Prostate gland (tissue), 2 donors: ENCODE data around the gene NFKBIL1. TPM values are rescaled to one million over a fixed set of nuclear protein-coding genes. Genes with fewer than 3 reads are reported as not detected.

Experiments
- DNase-seq: peaks from one replicate; pipeline ENCODE4 v3.0.0-alpha.2; 2019; ENCODE audit warnings: low spot score
- H3K27ac ChIP-seq, 2 donors: fragments of 200-600 bp; sonication (generic); 2 replicates each; pipeline ENCODE4 v1.5.1; 2017 to 2019
- H3K27me3 ChIP-seq: fragments of 200-600 bp; sonication (generic); replicated peaks from 2 replicates; pipeline ENCODE4 v1.5.1; 2019; ENCODE audit not compliant: insufficient read depth
- H3K36me3 ChIP-seq, 2 donors: fragments of 200-600 bp; sonication (generic); 1 replicate in 1 of 2; 2 replicates in 1 of 2; pipeline versions ENCODE4 v1.5.1 to v1.8.1; 2017 to 2019
- H3K4me1 ChIP-seq: fragments of 200-600 bp; sonication (generic); replicated peaks from 2 replicates; pipeline ENCODE4 v1.5.1; 2019
- H3K4me3 ChIP-seq, 2 donors: fragments of 200-600 bp; sonication (generic); 2 replicates each; pipeline ENCODE4 v1.5.1; 2017 to 2019
- H3K9me3 ChIP-seq: fragments of 200-600 bp; sonication (generic); 2 replicates; pipeline ENCODE4 v1.5.1; 2017
- POLR2A ChIP-seq: fragments of 450-650 bp; IDR thresholded peaks from one replicate; pipeline ENCODE4 v1.6.1; 2016; ENCODE audit warnings: antibody characterized with exemption, mild to moderate bottlenecking
- POLR2AphosphoS5 ChIP-seq: sonication (generic); formaldehyde crosslinking; IDR thresholded peaks from one replicate; pipeline ENCODE4 v1.6.1; 2017; ENCODE audit warnings: antibody characterized with exemption
- whole genome bisulfite sequencing: methylation state at CpG from one replicate; pipeline ENCODE4 v1.1.5; 2018; 5-methylcytosine and 5-hydroxymethylcytosine counted together
- intact Hi-C: fragments of 100-400 bp; cut with DNase I; formaldehyde crosslinking; loops from one replicate; pipeline ENCODE4 v1.14.2; 2022
- total RNA-seq, 2 donors: library from RNA; depleted of rRNA; stranded (reverse); fragments of >200 nt; gene quantifications; one replicate each; pipeline ENCODE4 v1.1.0, GENCODE V29; 2016
- TF ChIP-seq, protein P1 (sequence below), 4 experiments: fragments of 200-600 bp in 2 of 4; fragments of 450-650 bp in 2 of 4; sonication (generic) in 2 of 4; IDR thresholded peaks; 1 replicate in 3 of 4; 2 replicates in 1 of 4; pipeline ENCODE4 v1.5.1; 2016 to 2019; ENCODE audit warnings: antibody characterized with exemption in 4 of 4, mild to moderate bottlenecking in 2 of 4, moderate library complexity in 2 of 4

NFKBIL1 gene
- total RNA-seq, 2 donors from 2014 or later: 38.0 to 48.7 TPM

DNA sequence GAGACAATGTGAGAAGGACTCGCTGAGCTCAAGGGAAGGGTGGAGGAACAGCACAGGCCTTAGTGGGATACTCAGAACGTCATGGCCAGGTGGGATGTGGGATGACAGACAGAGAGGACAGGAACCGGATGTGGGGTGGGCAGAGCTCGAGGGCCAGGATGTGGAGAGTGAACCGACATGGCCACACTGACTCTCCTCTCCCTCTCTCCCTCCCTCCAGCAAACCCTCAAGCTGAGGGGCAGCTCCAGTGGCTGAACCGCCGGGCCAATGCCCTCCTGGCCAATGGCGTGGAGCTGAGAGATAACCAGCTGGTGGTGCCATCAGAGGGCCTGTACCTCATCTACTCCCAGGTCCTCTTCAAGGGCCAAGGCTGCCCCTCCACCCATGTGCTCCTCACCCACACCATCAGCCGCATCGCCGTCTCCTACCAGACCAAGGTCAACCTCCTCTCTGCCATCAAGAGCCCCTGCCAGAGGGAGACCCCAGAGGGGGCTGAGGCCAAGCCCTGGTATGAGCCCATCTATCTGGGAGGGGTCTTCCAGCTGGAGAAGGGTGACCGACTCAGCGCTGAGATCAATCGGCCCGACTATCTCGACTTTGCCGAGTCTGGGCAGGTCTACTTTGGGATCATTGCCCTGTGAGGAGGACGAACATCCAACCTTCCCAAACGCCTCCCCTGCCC, 29.6 kb downstream of the NFKBIL1 start:
- Histone ChIP-seq H3K27ac (no peak overlapping the region), H3K36me3 (no peaks in the 10 kb centered on the region), H3K9me3 (no peaks in the 10 kb centered on the region), H3K27me3 (no peaks in the 10 kb centered on the region), H3K4me3 (no peak overlapping the region), H3K4me1 (no peaks in the 10 kb centered on the region)
- DNase-seq: no peak
- 87% methylated on average over 19 of the region's 19 CpGs for WGBS
- TF ChIP-seq POLR2AphosphoS5: no peak
- no peak for TF ChIP-seq POLR2A
- TF ChIP-seq, protein P1, sequence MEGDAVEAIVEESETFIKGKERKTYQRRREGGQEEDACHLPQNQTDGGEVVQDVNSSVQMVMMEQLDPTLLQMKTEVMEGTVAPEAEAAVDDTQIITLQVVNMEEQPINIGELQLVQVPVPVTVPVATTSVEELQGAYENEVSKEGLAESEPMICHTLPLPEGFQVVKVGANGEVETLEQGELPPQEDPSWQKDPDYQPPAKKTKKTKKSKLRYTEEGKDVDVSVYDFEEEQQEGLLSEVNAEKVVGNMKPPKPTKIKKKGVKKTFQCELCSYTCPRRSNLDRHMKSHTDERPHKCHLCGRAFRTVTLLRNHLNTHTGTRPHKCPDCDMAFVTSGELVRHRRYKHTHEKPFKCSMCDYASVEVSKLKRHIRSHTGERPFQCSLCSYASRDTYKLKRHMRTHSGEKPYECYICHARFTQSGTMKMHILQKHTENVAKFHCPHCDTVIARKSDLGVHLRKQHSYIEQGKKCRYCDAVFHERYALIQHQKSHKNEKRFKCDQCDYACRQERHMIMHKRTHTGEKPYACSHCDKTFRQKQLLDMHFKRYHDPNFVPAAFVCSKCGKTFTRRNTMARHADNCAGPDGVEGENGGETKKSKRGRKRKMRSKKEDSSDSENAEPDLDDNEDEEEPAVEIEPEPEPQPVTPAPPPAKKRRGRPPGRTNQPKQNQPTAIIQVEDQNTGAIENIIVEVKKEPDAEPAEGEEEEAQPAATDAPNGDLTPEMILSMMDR (IDR thresholded peaks at IDR 0.05): no peak
- intact Hi-C loops: no loop called here

DNA sequence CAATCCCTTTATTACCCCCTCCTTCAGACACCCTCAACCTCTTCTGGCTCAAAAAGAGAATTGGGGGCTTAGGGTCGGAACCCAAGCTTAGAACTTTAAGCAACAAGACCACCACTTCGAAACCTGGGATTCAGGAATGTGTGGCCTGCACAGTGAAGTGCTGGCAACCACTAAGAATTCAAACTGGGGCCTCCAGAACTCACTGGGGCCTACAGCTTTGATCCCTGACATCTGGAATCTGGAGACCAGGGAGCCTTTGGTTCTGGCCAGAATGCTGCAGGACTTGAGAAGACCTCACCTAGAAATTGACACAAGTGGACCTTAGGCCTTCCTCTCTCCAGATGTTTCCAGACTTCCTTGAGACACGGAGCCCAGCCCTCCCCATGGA, 30.2 kb downstream of the NFKBIL1 start:
- no peak overlapping the region for H3K27ac ChIP-seq
- H3K27me3 ChIP-seq: no peaks in the 10 kb centered on the region
- no peaks in the 10 kb centered on the region for H3K4me1 ChIP-seq
- H3K9me3 ChIP-seq: no peaks in the 10 kb centered on the region
- no peak for DNase-seq
- WGBS: 95% methylated on average over 3 of the region's 3 CpGs
- H3K36me3 ChIP-seq: no peaks in the 10 kb centered on the region
- intact Hi-C loops: no loop called here
- no peak overlapping the region for H3K4me3 ChIP-seq
- TF ChIP-seq, protein P1 (IDR thresholded peaks at IDR 0.05): no peak
- TF ChIP-seq POLR2AphosphoS5: no peak
- TF ChIP-seq POLR2A: no peak

DNA sequence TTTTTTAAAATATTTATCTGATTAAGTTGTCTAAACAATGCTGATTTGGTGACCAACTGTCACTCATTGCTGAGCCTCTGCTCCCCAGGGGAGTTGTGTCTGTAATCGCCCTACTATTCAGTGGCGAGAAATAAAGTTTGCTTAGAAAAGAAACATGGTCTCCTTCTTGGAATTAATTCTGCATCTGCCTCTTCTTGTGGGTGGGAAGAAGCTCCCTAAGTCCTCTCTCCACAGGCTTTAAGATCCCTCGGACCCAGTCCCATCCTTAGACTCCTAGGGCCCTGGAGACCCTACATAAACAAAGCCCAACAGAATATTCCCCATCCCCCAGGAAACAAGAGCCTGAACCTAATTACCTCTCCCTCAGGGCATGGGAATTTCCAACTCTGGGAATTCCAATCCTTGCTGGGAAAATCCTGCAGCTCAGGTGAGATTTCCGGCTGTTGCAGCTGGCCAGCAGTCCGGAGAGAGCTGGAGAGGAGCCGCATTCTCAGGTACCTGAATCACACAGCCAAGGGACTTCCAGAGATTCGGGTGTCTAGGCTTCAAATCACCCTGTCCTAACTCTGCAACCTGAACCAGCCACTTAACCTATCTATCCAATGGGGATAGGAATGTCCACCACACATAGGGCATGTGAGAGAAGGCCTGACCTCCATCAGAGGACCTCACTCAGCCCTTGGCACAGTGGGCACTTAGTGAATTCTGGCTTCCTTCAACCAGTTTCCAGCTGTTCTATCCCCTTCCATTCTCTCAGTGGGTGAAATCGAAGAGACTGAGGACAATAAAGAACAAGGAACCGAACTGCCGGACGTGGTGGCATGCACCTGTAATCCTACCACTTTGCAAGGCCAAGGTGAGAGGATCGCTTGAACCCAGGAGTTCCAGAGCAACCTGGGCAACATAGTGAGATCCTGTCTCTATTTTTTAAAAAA, 31.0 kb downstream of the NFKBIL1 start:
- no peaks in the 10 kb centered on the region for H3K27me3 ChIP-seq
- no peak overlapping the region for H3K27ac ChIP-seq
- no peaks in the 10 kb centered on the region for H3K36me3 ChIP-seq
- TF ChIP-seq POLR2A (no peak), POLR2AphosphoS5 (no peak)
- TF ChIP-seq, protein P1 (IDR thresholded peaks at IDR 0.05): no peak
- WGBS: 77% methylated on average over 12 of the region's 12 CpGs
- DNase-seq: no peak
- H3K4me3 ChIP-seq: no peak overlapping the region
- no peaks in the 10 kb centered on the region for H3K4me1 ChIP-seq
- intact Hi-C loops: no loop called here
- H3K9me3 ChIP-seq: no peaks in the 10 kb centered on the region

DNA sequence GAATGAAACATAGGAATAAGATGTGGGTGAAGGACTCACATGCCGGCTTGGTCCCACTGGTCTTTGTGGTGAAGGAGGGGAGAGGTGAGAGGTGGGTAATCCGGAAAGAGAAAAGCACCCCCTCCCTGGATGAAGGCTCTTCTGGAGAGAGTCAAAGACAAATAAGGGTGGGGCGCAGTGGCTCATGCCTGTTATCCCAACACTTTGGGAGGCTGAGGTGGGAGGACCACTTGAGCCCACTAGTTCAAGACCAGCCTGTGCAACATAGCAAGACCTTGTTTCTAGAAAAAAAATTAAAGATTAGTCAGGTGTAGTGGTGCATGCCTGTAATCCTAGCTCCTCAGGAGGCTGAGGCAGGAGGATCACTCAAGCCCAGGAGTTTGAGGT, 31.7 kb downstream of the NFKBIL1 start:
- DNase-seq: no peak
- Histone ChIP-seq H3K4me3 (no peak overlapping the region), H3K27ac (no peak overlapping the region), H3K4me1 (no peaks in the 10 kb centered on the region), H3K9me3 (no peaks in the 10 kb centered on the region), H3K36me3 (no peaks in the 10 kb centered on the region), H3K27me3 (no peaks in the 10 kb centered on the region)
- TF ChIP-seq, protein P1 (IDR thresholded peaks at IDR 0.05): no peak
- TF ChIP-seq POLR2AphosphoS5 (no peak), POLR2A (no peak)
- WGBS: 90% methylated on average over 3 of the region's 3 CpGs
- intact Hi-C loops: no loop called here
